ENCODE results near the gene EIF3D.

GRCh38 chr22:36507518-36508010, 21.4 kb downstream of the EIF3D start:
- TF ChIP-seq CTCF (IDR thresholded peaks at IDR 0.05): no peak
- TF ChIP-seq POLR2A (IDR thresholded peaks at IDR 0.05): no peak
